HL-60/S4 treated with retinoic acid at 250 ng/mL for 4 days and 3 days (cell line): ENCODE results near the gene FADS1.

Source experiments
- in situ Hi-C: fragments of 300-500 bp; cut with MboI; formaldehyde crosslinking; loops from 2 replicates; pipeline ENCODE4 v1.7.0; 2022; ENCODE audit warnings: low sequenced_read_pairs

FADS1 gene

DNA sequence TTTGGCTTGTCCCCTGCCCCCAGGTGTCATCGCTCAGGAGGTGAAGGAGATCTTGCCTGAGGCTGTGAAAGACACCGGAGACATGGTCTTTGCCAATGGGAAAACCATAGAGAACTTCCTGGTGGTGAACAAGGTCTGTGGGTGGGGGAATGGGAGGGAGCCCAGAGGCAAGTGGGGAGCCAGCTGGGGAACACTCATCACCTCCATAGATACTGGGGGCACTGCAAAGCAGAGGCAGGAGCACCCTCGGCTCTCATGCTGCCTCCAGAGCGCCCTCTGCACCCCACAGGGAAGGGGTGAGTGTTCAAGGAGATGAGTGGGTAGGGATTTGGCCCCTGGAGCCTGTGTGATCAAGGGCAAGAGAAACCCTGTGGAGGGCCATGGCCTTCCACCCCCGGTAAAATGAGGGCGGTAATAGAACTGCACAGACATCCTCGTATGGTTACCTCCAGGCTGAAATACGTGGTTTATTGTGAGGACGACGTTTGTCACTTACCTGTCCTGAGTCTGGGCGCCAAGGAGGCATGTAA, 38.4 kb downstream of the FADS1 start:
- in situ Hi-C loops = no loop called here

DNA sequence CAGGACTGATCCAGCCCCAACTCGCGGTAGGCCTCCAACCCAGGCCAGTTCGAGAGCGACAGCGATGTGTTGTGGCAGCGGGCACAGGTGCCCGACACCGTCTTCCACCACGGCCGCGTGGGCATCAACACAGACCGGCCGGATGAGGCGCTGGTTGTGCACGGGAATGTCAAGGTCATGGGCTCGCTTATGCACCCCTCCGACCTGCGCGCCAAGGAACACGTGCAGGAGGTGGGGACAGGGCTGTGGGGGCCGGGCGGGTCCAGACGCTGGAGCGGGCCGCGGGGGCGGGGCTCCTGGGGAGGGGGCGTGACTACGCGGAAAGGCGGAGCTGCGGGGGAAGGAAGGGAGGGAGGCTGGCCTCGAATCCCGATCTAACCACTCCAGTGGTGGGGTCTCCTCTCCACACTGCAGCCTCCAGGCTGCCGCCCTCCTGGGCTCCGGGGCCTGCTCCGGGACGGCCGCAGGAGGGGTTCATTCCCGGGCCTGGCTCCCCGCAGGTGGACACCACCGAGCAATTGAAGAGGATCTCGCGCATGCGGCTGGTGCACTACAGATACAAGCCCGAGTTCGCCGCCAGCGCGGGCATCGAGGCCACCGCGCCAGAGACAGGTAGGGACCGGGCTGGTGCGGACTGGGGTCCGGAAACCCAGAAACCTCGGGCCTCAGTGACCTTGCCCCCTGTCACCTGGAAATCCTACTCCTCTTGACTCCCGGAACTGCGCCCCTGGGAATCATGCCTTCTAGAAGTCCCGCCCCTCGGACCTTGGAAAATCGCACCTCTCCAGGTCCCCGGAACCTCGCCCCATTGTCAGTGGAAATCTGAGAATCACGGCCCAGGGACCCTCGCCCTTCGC, 39.3 kb downstream of the FADS1 start:
- in situ Hi-C loops = no loop called here

DNA sequence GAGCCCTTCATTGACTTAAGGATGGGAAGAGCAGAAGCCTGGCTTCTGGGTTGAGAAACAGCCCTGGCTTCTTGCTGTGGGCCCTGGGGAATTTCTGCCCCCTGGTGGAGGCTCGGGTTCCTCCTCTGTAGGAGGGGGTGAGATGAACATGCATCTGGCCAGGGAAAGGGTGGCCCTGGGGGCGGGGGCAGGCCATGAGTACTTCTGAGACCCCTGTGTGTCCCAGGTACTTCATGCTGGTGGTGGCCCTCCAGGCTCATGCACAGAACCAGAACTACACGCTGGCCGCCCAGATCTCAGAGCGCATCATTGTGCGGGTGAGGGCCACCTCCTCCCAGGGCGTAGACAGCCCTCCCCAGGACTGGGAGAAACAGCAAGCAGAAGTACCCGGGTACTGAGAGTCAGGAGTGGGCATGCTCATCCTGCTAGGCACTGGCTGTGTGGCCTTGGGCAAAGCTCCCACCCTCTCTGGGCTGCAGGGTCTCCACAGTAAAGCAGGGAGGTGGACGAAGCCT, 40.2 kb downstream of the FADS1 start:
- in situ Hi-C loops = no loop called here

DNA sequence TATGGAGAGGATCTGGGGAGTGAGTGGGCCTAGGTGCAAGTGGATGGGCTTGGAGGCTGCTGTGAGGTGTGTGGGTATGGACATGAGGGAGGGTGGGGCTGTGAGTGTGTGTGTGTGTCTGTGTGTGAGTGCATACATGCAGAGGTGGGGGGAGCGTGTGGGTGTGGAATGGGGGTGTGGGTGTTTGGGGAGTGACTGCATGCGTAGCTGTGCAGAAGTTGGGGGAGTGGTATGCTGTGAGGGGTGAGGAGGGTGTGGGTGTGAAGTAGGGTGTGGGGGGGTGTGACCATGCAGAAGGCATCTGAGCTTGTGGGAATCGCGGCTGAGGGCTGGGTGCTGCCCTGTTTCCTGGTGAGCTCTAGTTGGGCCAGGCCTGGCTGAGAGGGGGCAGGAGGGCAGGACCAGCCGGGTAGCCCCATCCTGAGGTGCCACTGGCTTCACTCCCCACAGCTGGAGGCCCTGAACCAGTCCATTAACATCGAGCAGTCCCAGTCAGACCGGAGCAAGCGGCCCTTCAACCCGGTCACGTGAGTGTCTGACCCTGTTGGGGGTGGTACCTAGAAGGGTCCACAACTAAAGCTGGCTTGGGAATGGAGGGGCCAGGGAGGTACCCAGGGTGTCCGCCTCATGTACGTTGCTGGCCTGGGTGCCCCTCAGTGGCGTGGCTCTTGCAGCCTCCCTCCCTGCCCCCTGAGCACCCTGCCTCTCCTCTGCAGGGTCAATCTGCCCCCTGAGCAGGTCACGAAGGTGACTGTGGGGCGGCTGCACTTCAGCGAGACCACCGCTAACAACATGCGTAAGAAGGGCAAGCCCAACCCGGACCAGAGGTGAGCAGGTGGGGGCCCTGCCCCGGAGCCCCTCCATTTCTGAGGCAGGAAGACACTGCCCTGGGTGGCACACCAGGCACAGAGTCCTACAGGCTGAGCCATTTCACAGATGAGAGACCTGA, 40.9 kb downstream of the FADS1 start:
- in situ Hi-C loops = no loop called here

DNA sequence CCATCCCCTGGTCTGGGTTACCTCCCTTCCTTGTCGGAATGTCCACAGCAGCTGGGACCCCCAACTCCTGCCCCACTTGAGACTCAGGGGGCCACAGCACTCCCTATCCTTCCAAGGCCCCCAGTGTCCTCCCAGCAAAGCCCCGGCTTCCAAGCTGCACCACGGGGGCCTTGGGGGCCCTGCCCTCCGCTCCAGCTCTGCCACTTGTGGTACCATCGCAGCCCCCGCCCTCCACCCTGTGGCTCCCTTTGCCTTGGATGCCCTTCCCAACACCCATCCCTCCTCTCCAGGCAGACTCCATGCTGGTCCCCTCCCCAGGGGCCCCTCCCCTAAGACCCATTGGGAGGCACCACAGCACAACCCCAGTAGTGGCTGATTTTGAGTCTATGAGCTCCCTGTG, 41.7 kb downstream of the FADS1 start:
- in situ Hi-C loops = no loop called here

DNA sequence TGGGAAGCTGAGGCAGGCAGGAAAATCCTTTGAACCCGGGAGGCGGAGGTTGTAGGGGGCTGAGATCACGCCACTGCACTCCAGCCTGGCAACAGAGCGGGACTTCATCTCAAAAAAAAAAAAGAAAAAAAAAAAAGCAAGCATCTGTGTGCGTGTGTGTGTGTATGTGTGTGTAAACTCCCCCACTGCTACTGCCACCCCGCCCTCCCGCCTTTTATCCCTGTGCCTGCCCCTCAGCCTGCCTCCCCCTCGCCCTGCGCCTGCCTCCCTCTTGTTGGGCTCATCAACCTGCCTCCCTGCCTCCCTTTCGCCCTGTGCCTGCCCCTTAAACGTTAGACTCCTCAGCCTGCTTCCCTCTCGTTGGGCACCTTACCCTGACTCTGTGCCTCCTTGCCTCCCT, 42.4 kb downstream of the FADS1 start:
- in situ Hi-C loops = no loop called here

DNA sequence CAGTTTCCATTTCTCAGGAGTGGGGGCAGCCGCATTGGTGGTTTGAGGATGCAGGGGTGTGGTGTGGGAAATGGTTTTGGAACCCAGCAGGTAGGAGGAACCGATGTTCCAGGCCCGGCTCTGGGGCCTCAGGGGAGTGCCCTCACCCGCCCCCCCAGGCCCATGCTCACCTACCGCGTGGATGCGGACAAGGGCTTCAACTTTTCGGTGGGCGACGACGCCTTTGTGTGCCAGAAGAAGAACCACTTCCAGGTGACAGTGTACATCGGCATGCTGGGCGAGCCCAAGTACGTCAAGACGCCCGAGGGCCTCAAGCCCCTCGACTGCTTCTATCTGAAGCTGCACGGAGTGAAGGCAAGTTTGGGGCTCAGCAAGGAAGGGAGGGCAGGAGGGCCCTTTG, 43.0 kb downstream of the FADS1 start:
- in situ Hi-C loops = no loop called here

DNA sequence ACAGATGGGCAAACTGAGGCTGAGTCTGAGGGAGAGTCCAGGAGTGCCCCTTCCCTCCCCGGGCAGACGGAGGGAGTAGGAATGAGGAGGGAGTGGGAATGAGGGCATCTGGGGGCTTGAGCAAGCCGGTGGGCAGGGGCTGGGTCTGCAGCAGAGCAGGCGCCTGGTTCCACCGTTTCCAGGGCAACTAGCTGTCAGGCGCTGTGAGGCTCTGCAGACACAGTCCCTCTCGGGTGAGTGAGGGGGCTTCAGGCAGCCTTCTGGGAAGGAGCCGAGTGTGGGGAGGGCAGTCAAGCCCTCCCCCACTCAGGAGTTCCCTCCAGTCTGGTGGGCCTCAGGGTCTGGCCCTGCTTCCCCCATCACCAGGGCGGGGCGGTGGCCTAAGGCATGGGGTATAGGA, 43.4 kb downstream of the FADS1 start:
- in situ Hi-C loops = no loop called here

DNA sequence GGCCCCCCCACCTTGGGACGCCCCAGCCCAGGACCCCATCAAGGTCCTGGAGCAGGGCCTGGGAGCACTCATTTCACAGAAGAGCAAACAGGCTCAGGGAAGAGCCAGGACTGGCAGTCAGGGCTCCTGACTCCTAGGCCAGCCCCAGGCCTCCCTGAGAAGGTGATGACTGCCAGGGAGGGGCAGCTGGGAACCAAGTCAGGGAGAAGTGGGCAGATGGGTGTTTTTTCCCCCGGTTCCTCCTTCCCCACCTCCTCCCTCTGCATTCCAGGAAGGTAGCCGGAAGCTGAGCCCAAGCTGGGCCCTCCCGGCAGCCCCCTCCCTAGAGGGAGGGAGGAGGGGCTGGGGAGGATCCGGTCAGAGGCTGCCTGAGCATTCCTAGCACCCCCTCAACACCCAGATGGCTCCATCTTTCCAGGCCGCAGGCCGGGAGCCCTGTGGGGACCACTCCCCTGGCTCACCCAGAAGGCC, 44.8 kb downstream of the FADS1 start:
- in situ Hi-C loops = no loop called here

DNA sequence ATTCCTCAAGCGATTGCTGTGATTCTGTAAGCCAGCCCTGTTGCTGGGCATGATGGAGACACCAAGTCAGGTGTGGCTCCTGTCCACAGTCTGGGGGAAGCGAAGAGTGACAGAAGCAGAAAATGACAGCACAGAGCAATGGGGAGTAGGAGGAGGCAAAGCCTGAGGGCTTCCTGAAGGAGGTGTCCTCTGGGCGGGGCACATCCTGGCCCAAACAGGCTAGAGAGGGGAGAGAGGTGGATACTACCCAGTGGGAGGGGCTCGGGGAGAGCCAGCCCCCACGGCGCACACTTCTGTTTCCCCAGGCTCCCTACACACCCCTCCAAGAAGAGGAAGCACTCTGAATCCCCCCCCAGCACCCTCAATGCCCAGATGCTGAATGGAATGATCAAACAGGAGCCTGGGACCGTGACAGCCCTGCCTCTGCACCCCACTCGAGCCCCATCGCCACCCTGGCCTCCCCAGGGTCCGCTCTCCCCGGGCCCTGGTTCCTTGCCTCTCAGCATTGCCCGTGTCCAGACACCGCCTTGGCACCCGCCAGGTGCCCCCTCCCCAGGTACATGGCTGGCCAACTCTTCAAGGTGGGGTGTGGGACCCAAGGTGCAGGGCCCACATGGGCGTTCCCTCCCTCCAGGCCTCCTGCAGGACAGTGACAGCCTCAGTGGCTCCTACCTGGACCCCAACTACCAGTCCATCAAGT, 45.5 kb downstream of the FADS1 start:
- in situ Hi-C loops = no loop called here

DNA sequence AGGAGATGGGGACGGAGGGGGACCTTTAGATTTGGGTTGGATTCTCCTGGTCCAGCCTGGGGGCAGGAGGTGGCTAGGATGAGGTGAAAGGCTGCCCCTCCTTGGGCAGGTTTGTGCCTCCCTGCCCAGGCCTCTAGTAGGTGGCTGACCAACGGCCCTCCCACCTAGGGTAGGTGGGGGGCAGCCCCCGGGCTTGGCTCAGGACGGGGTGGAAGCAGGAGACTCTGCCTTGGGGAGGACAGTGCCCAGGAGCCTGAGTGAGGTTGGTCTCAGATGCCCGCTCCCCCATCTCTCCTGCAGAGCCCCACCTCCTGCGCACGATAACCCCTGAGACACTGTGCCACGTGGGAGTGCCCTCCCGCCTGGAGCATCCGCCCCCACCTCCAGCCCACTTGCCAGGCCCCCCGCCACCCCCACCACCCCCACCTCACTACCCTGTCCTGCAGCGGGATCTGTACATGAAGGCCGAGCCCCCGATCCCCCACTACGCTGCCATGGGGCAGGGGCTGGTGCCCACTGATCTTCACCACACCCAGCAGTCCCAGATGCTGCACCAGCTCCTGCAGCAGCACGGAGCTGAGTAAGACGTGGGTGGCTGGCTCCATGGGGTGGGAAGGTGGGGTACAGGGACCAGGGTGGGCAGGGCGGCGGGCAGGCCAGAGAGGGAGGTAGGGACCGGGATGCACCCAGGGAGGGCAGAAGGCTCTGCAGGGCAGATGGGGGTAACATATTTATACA, 46.7 kb downstream of the FADS1 start:
- in situ Hi-C loops = no loop called here

DNA sequence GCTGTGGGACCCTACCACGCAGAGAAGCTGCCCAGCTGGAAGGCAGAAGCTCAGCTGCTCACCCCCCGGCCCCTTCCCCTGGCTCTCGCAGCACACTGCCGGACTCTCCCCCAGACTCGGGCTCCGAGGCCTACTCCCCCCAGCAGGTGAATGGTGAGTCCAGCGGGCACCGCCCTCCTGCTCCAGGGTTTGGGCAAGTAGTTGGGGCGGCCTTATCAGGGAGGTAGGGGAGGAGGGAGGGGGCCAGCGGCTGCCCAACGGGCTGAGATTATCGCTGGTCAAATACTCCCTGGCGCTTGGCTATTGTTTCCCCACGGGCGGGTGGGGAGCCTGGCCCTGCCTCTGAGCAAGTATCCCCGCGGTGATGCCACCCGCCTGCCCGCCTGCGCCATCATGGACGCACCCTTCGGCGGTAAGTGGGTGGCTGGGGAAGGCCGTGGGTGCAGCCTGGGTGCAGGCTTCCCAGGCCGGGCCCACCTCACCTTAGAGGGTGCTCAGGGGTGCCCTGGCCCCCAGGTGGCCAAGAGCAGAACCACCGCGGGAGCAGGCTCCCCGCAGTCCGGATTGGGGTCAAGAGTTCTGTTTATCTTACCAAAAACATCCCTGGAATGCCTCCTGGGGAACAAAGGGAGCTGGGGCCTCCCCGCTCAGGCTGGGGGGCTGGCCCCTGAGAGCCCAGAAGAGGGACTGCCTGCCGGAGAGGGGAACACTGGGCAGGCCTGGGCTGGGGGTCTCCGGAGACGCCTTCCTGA, 47.5 kb downstream of the FADS1 start:
- in situ Hi-C loops = no loop called here

DNA sequence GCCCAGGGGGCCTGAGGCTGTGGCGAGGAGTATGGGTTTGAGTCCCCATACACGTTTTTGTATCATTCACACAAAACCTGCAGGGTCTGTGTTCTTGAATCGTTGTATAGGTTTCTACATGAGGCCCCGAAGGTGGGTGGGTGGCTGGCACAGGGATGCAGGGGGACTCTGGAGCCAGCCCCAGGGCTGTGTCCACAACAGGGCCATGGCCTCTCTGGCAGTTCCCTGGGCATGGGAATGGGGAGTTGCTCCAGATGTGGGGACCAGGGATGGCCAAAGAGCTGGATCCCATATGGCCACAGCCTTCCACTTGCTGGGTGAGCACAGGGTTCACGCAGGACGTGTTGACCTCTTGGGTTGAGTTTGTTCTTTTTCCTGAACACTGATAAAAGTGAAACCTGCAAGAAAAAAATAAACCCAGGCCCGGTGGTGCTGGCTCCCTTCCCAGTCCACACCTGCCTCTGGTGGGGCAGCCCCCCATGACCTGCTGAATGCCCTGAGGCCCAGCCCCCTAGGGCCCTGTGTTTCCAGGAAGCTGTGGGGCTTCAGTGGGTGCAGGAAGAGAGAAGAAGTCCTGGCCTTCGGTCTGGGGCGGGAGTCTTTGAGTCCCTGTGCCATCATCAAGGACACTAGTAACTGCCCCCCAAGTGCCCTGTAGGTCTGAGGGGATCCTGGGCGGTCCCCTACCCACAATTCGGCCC, 48.3 kb downstream of the FADS1 start:
- in situ Hi-C loops = no loop called here

DNA sequence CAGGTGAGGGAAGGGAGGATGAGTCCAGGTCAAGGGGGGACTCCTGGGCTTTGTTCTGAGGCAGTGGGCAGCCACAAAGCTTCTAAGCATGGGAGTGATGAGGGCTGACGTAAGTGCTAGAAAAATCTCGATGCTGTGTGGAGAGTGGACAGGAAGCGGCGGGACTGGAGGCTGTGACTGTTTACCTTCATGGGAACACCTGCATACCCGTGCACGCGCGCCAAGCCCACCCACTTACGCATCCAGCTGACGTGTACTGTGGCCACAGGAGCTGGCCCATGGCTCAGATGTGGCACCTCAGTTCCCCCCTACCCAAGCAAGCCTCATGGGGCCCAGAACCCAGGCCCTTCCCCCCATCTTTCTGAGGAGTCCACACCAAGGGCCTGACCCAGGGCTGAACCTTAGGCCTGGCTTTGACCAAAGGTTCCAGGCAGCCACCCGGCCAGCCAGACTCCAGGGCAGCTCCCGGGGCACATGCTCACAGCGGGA, 50.4 kb downstream of the FADS1 start:
- in situ Hi-C loops = no loop called here

DNA sequence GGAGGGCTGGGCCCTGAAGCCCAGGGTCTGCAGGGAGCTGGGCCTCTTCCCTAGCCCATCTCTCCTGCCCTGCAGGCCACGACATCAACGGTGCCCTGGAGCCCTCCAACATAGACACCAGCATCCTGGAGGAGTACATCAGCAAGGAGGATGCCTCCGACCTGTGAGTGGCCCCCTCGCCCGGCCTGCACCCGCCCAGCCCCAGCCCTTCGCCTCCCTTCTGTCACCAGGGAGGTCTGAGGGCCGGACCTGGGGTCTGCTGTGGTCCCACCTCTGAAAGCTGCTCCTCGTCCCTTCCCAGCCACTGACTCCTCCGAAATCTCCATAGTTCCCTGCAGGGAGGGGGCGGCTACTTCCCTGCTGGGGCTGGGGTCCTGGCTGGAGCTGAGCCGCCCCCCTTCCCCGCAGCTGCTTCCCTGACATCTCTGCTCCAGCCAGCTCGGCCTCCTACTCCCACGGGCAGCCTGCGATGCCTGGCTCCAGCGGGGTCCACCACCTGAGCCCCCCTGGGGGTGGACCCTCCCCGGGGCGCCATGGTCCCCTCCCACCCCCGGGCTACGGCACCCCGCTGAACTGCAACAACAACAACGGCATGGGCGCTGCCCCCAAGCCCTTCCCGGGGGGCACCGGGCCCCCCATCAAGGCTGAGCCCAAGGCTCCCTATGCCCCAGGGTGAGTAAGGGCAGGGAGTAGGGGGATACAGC, 51.1 kb downstream of the FADS1 start:
- in situ Hi-C loops = no loop called here

DNA sequence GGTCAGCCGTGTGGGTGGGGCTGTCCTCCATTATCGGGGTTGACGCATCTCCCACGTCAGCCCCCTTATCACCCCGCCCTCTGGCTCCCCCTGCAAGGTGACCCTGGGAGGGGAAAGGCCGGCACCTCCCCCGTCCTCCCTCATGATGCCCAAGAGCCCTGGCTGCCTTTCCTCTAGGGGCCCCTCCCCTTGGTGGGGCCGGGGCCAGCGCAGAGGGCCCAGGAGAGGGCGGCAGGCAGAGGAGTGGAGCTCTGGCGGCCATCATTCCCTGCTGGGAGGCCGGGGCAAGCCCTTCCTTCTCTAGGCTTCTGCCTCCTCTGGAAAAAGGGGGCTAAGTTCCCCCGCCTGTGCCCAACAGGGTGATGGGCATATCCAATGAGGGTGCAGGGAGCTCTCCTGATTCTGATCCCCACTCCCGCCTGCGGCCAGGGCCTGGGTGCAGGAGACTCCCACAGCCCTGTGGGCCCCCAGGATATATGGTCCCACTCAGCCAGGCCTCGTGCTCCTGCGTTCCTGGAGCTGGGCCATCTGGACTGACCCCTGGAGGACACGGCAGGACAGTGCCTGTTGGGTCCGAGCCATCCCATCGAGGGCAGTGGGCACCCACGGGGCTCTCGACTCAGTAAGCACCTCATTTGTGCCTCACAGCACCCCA, 52.1 kb downstream of the FADS1 start:
- in situ Hi-C loops = no loop called here

DNA sequence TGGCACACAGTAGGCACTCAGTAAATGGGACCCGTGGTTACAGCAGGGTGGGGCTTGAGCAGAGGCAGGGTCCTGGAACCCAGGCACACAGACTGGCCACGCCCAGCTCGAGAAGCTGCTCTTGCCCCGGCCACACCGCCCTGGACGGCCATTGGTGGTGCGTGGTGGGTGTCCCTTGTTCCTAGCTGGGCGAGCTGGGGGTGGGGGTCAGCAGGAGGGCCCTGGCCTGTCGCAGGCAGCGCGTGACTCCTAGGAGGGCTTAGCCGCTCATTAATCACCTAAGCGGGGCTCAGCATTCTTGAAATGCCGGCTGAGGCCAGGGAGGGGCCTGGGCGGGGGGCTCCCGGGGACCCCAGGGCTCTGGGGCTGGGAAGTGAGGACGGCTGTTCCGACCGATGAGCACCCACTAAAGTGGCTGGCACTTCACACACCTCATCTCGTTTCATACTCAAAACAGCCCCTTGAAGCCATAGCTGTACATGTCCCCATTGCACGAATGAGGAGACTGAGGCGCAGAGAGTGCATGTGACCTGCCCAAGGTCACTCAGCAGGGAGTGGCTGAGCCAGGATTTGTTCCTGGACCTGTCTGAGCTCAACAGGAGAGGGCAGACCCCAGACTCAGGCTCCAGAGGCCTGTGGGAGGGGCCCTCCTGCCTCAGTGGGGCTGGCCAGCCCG, 52.7 kb downstream of the FADS1 start:
- in situ Hi-C loops = no loop called here
